GM12873 (cell line): ENCODE measurements around the gene COL11A1.

Experiments used
- CTCF ChIP-seq: IDR thresholded peaks from 2 replicates; pipeline ENCODE4 v1.5.1; 2012; ENCODE audit warnings: low read depth, mild to moderate bottlenecking, moderate library complexity, low read length, control low read depth; ENCODE audit not compliant: insufficient read depth; ENCODE audit errors: missing control alignments

The COL11A1 gene

DNA sequence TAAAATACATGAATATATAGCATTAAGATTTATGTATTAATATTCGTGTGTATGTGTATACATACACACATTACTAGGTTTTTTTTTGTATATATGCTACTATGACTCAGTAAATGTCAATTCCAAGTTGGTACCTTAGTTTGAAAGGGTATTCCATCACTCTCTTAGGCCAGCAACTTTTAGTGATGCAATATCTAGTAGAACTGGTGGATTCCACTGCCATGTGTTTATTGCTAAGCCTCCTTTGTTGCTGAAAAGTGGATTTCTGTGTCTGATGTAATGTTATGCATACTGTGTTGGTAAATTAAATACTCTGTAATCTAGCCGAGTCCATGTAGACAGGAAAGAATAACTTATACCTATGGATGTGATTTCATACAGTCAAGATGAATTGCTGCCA, 16.9 kb upstream of the COL11A1 start:
- TF ChIP-seq CTCF: no peak

DNA sequence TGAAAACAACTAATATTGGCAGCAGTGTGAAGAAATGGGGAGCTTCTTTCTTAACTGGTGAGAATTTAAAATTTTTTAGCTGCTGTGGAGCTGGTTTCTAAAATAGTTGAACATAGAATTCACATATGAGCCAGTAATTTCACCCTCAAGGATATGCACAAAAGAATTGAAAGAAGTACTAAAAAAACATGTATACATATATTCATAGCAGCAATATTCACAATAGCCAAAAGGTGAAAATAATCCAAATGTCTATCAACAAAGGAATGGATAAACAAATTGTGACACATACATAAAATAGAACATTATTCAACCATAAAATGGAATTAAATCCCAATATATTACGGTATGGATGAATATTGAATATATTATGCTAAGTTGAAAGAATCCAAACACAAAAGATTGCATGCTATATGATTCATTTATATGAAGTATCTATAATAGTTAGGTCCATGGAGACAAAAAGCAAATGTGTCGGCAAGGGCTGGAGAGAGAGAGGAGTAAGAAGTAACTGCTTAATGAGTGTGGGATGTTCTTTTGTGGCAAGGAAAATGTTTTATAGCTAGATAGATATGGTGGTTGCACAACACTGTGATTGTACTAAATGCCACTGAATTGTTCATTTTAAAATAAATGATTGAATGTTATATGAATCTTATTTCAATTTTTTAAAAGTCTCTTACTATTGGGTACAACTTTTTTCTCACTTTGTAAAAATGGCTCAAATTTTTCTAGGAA, 14.8 kb upstream of the COL11A1 start:
- TF ChIP-seq CTCF: no peak

- no peak for TF ChIP-seq CTCF
These were observed 12.7 kb upstream of the COL11A1 start for GRCh38 chr1:103120981-103121380.

DNA sequence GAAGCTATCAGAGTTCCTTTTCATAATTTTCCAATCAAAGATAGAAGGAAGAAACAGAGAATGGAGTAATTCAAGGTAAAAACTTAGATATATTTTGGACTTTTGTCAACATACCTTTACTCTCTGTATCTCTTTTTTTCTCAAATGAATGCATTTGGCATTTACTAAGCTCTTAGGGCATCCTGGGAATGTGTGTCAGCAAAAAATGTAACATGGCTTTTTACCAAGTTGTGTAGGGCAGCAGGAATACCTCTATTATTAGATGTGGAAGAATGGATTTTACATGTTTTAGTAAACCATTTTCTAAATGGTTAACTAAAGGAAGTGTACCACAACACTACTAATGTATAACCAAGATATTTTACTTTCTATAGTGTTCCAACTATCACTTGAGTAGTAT, 4.2 kb upstream of the COL11A1 start:
- no peak for TF ChIP-seq CTCF

GRCh38 chr1:103111926-103112325, 3.6 kb upstream of the COL11A1 start:
- TF ChIP-seq CTCF: no peak

- no peak for TF ChIP-seq CTCF
These were observed 2.4 kb upstream of the COL11A1 start for GRCh38 chr1:103110701-103111100.

GRCh38 chr1:103109311-103109920, 1.1 kb upstream of the COL11A1 start:
- TF ChIP-seq CTCF: no peak
